Endothelial cell (in vitro differentiated cells): ENCODE results near the gene DGUOK. TPM values are rescaled to one million over a fixed set of nuclear protein-coding genes. Genes with fewer than 3 reads are reported as not detected.

ENCODE experiments used
- DNase-seq: peaks from one replicate; pipeline ENCODE4 v3.0.0; 2021; ENCODE audit warnings: low spot score
- H3K27ac Mint-ChIP-seq: one replicate; pipeline ENCODE4 v1.8.0; 2021; ENCODE audit warnings: mixed read lengths, inconsistent platforms; ENCODE audit not compliant: unreplicated experiment
- H3K27me3 Mint-ChIP-seq: one replicate; pipeline ENCODE4 v1.8.0; 2021; ENCODE audit warnings: mild to moderate bottlenecking, moderate library complexity, mixed read lengths, inconsistent platforms; ENCODE audit not compliant: unreplicated experiment
- H3K36me3 Mint-ChIP-seq: one replicate; pipeline ENCODE4 v1.8.0; 2021; ENCODE audit warnings: mild to moderate bottlenecking, low read depth, mixed read lengths, inconsistent platforms; ENCODE audit not compliant: unreplicated experiment
- H3K4me1 Mint-ChIP-seq: one replicate; pipeline ENCODE4 v1.8.0; 2021; ENCODE audit warnings: mild to moderate bottlenecking, mixed read lengths, inconsistent platforms; ENCODE audit not compliant: unreplicated experiment
- H3K4me3 Mint-ChIP-seq: one replicate; pipeline ENCODE4 v1.8.0; 2021; ENCODE audit warnings: mild to moderate bottlenecking, mixed read lengths, inconsistent platforms; ENCODE audit not compliant: unreplicated experiment
- H3K9me3 Mint-ChIP-seq: one replicate; pipeline ENCODE4 v1.8.0; 2021; ENCODE audit warnings: mixed read lengths, inconsistent platforms; ENCODE audit not compliant: unreplicated experiment
- CTCF ChIP-seq: fragments of 200-600 bp; sonication (generic); IDR thresholded peaks from one replicate; pipeline ENCODE4 v1.5.0; 2021; ENCODE audit warnings: antibody characterized with exemption; ENCODE audit not compliant: unreplicated experiment
- total RNA-seq: library from RNA; stranded (reverse); fragmentation: NEBNext Ultra II Directional; extraction: Animal tissue kit (Norgen Biotek cat#: 25700); gene quantifications from one replicate; pipeline ENCODE4 v1.2.1, GENCODE V29; 2021; ENCODE audit not compliant: unreplicated experiment

DGUOK gene
- total RNA-seq, 1 donor from 2014 or later: 68.3 TPM

GRCh38 chr2:74003494-74004211 is 77.0 kb downstream of the DGUOK start:
- Mint-ChIP-seq H3K27me3 (peaks cover 6% of the 10 kb centered on the region), H3K36me3 (peaks cover 8% of the 10 kb centered on the region), H3K4me1 (peaks cover 48% of the 10 kb centered on the region), H3K4me3 (peak overlapping the region; percentile 91), H3K9me3 (no peaks in the 10 kb centered on the region), H3K27ac (no peak overlapping the region)
- DNase-seq: no peak
- TF ChIP-seq CTCF: no peak

- H3K36me3 Mint-ChIP-seq: peaks cover 5% of the 10 kb centered on the region
- TF ChIP-seq CTCF: no peak
- H3K4me3 Mint-ChIP-seq: no peak overlapping the region
- H3K27ac Mint-ChIP-seq: no peak overlapping the region
- no peaks in the 10 kb centered on the region for H3K9me3 Mint-ChIP-seq
- no peak for DNase-seq
- H3K27me3 Mint-ChIP-seq: peaks cover 4% of the 10 kb centered on the region
- H3K4me1 Mint-ChIP-seq: peaks cover 48% of the 10 kb centered on the region
Measured at GRCh38 chr2:74004212-74005182, 77.8 kb downstream of the DGUOK start.

GRCh38 chr2:74005786-74006185 is 79.1 kb downstream of the DGUOK start:
- Mint-ChIP-seq H3K9me3 (no peaks in the 10 kb centered on the region), H3K4me1 (peaks cover 47% of the 10 kb centered on the region), H3K27ac (no peak overlapping the region), H3K27me3 (peaks cover 4% of the 10 kb centered on the region), H3K36me3 (peaks cover 5% of the 10 kb centered on the region), H3K4me3 (peak overlapping the region; percentile 17)
- no peak for DNase-seq
- no peak for TF ChIP-seq CTCF

- Mint-ChIP-seq H3K4me1 (peaks cover 47% of the 10 kb centered on the region), H3K9me3 (no peaks in the 10 kb centered on the region), H3K27me3 (peaks cover 2% of the 10 kb centered on the region), H3K4me3 (peak overlapping the region; percentile 27), H3K36me3 (peaks cover 5% of the 10 kb centered on the region), H3K27ac (no peak overlapping the region)
- no peak for TF ChIP-seq CTCF
- no peak for DNase-seq
Measured at GRCh38 chr2:74006459-74006858, 79.8 kb downstream of the DGUOK start.

- no peak for TF ChIP-seq CTCF
- no peak overlapping the region for H3K27ac Mint-ChIP-seq
- H3K4me3 Mint-ChIP-seq: peak overlapping the region; percentile 27
- peaks cover 3% of the 10 kb centered on the region for H3K36me3 Mint-ChIP-seq
- DNase-seq: no peak
- H3K27me3 Mint-ChIP-seq: peaks cover 2% of the 10 kb centered on the region
- H3K9me3 Mint-ChIP-seq: no peaks in the 10 kb centered on the region
- H3K4me1 Mint-ChIP-seq: peaks cover 44% of the 10 kb centered on the region
Measured at GRCh38 chr2:74007121-74007520, 80.4 kb downstream of the DGUOK start.
